MM.1S (cell line): ENCODE results near the gene ALG14.

Experiments used
- DNase-seq: peaks from one replicate; pipeline ENCODE4 v3.0.0-alpha.2; 2015
- H2AFZ ChIP-seq: fragments of 300-600 bp; sonication (generic); 2 replicates; pipeline ENCODE4 v1.6.0; 2016; ENCODE audit warnings: antibody characterized with exemption, low read length
- H3F3A ChIP-seq: fragments of 300-600 bp; sonication (generic); 2 replicates; pipeline ENCODE4 v1.6.1; 2016; ENCODE audit warnings: mild to moderate bottlenecking, antibody characterized with exemption, low read length, moderate library complexity, mixed read lengths; ENCODE audit not compliant: insufficient read depth
- H3K27ac ChIP-seq: fragments of 300-600 bp; sonication (generic); 2 replicates; pipeline ENCODE4 v1.5.1; 2016; ENCODE audit warnings: mild to moderate bottlenecking, low read length
- H3K27me3 ChIP-seq: fragments of 300-600 bp; sonication (generic); replicated peaks from 2 replicates; pipeline ENCODE4 v1.6.0; 2016; ENCODE audit warnings: low read length; ENCODE audit not compliant: insufficient read depth
- H3K36me3 ChIP-seq: fragments of 300-600 bp; sonication (generic); replicated peaks from 2 replicates; pipeline ENCODE4 v1.6.1; 2016; ENCODE audit warnings: mild to moderate bottlenecking, low read length, mixed read lengths; ENCODE audit not compliant: insufficient read depth
- H3K4me1 ChIP-seq: fragments of 300-600 bp; sonication (generic); 2 replicates; pipeline ENCODE4 v1.6.1; 2016; ENCODE audit warnings: low read length, mixed read lengths
- H3K4me2 ChIP-seq: fragments of 300-600 bp; sonication (generic); 2 replicates; pipeline ENCODE4 v1.6.0; 2016; ENCODE audit warnings: low read depth, low read length
- H3K4me3 ChIP-seq: fragments of 300-600 bp; sonication (generic); 2 replicates; pipeline ENCODE4 v1.5.1; 2016; ENCODE audit warnings: low read length, mixed read lengths
- H3K79me2 ChIP-seq: fragments of 300-600 bp; sonication (generic); 2 replicates; pipeline ENCODE4 v1.6.1; 2016; ENCODE audit warnings: mixed run types, low read length, mixed read lengths
- H3K9ac ChIP-seq: fragments of 300-600 bp; sonication (generic); 2 replicates; pipeline ENCODE4 v1.6.1; 2016; ENCODE audit warnings: low read length, mixed read lengths
- H3K9me2 ChIP-seq: fragments of 300-600 bp; sonication (generic); replicated peaks from 2 replicates; pipeline ENCODE4 v1.6.1; 2016; ENCODE audit warnings: mild to moderate bottlenecking, low read length, mixed read lengths; ENCODE audit not compliant: insufficient read depth
- H3K9me3 ChIP-seq: fragments of 300-600 bp; sonication (generic); replicated peaks from 2 replicates; pipeline ENCODE4 v1.6.1; 2016; ENCODE audit warnings: mild to moderate bottlenecking, low read length, mixed read lengths; ENCODE audit not compliant: insufficient read depth
- H4K20me1 ChIP-seq: fragments of 300-600 bp; sonication (generic); 2 replicates; pipeline ENCODE4 v1.6.1; 2016; ENCODE audit warnings: mild to moderate bottlenecking, low read length, moderate library complexity, mixed read lengths; ENCODE audit not compliant: insufficient read depth
- EZH2 ChIP-seq: fragments of 300-600 bp; sonication (generic); optimal IDR thresholded peaks from 2 replicates; pipeline ENCODE3; 2017; ENCODE audit warnings: low read depth, mild to moderate bottlenecking, antibody characterized with exemption, low read length, mixed read lengths
- EZH2phosphoT487 ChIP-seq: fragments of 300-600 bp; sonication (generic); IDR thresholded peaks from 2 replicates; pipeline ENCODE4 v1.6.1; 2018; ENCODE audit warnings: antibody characterized with exemption, low read length
- TF ChIP-seq, protein P1 (sequence below): fragments of 300-600 bp; sonication (generic); IDR thresholded peaks from 2 replicates; pipeline ENCODE4 v1.5.1; 2016; ENCODE audit warnings: antibody characterized with exemption, low read length, mixed read lengths

The ALG14 gene

DNA sequence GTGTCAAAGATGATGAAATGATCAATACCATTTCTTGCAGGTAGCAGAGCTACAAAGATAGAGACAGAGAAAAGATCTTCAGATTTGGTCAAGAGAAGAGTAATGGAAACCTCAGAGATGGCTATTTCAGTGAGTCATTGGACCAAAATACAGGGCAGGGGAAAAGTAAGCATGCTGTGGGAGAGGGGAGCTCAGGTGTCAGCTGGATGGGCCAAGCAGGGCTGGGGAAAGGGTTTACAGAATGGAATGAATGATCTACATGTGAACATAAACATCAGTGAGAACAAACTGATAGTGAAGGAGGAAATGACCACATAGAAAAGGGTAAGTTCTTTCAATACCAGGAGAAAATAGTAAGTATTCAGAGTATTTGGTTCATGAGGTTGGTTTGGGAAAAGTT lies 84.4 kb downstream of the ALG14 start:
- Histone ChIP-seq H3F3A (no peaks in the 10 kb centered on the region), H4K20me1 (no peaks in the 10 kb centered on the region), H3K27ac (no peak overlapping the region), H2AFZ (no peak overlapping the region), H3K9ac (no peak overlapping the region), H3K27me3 (no peaks in the 10 kb centered on the region), H3K79me2 (no peaks in the 10 kb centered on the region), H3K4me2 (no peak overlapping the region), H3K9me3 (no peaks in the 10 kb centered on the region), H3K4me3 (no peak overlapping the region), H3K9me2 (no peaks in the 10 kb centered on the region), H3K4me1 (no peaks in the 10 kb centered on the region), H3K36me3 (no peaks in the 10 kb centered on the region)
- no peak for DNase-seq
- TF ChIP-seq EZH2phosphoT487 (no peak), EZH2 (no peak)
- TF ChIP-seq, protein P1, sequence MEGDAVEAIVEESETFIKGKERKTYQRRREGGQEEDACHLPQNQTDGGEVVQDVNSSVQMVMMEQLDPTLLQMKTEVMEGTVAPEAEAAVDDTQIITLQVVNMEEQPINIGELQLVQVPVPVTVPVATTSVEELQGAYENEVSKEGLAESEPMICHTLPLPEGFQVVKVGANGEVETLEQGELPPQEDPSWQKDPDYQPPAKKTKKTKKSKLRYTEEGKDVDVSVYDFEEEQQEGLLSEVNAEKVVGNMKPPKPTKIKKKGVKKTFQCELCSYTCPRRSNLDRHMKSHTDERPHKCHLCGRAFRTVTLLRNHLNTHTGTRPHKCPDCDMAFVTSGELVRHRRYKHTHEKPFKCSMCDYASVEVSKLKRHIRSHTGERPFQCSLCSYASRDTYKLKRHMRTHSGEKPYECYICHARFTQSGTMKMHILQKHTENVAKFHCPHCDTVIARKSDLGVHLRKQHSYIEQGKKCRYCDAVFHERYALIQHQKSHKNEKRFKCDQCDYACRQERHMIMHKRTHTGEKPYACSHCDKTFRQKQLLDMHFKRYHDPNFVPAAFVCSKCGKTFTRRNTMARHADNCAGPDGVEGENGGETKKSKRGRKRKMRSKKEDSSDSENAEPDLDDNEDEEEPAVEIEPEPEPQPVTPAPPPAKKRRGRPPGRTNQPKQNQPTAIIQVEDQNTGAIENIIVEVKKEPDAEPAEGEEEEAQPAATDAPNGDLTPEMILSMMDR: no peak

DNA sequence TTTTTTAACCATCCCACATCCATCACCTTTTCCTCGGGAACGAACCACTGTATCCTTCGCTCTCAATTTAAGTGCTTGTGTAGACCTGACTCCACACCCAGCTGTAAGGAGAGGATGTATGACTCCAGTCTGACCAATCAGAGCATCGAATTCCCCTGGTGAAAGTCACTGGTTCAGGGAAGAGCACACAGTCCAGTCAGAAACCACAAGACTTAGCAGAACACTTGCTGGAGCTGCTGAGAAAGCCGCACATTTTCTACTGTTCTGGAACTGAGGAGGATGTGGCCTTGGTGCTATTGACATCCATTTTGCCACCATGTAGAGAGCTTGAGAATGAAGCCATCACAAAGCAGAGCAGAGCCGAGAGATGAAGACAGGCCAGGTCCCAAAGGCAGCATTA lies 86.0 kb downstream of the ALG14 start:
- H3K4me1 ChIP-seq: no peaks in the 10 kb centered on the region
- H3K9ac ChIP-seq: no peak overlapping the region
- H3K4me2 ChIP-seq: no peak overlapping the region
- no peaks in the 10 kb centered on the region for H3F3A ChIP-seq
- H4K20me1 ChIP-seq: no peaks in the 10 kb centered on the region
- H3K27ac ChIP-seq: no peak overlapping the region
- H3K9me3 ChIP-seq: no peaks in the 10 kb centered on the region
- H2AFZ ChIP-seq: no peak overlapping the region
- no peaks in the 10 kb centered on the region for H3K79me2 ChIP-seq
- H3K36me3 ChIP-seq: no peaks in the 10 kb centered on the region
- TF ChIP-seq, protein P1: no peak
- no peak for TF ChIP-seq EZH2phosphoT487
- TF ChIP-seq EZH2: no peak
- no peak overlapping the region for H3K4me3 ChIP-seq
- H3K27me3 ChIP-seq: no peaks in the 10 kb centered on the region
- DNase-seq: no peak
- H3K9me2 ChIP-seq: no peaks in the 10 kb centered on the region

DNA sequence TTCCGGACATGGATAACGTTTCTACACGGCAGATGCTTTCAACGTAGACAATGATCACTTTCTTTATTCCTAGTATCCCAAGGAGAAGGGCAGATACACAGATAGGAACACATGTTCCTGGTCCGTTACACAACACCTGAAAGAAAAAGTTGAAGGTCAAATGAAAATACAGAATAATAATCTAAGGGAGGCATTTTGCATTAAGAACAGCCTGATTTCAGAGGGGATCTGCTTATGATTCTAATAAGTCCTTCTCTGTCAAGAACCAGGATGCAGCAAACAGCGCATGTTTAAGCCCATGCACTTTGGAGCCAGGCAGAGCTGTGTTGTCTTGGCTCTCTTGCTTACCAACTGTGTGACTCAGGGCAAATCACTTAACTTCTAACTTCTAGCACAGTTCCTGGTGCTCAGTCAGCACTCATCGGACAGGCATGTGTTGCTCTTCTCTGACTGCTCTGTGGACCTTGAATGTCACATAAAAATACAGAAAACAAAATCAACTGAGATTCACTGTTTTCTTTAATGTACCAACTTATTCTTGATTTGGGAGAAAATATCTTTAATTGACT lies 89.5 kb downstream of the ALG14 start:
- H3K4me2 ChIP-seq: no peak overlapping the region
- DNase-seq: no peak

More for the DNA sequence above, 89.5 kb downstream of the ALG14 start:
- Histone ChIP-seq H3K4me3 (no peak overlapping the region), H3K27ac (no peak overlapping the region), H2AFZ (no peak overlapping the region), H3K79me2 (no peaks in the 10 kb centered on the region), H3K9me2 (no peaks in the 10 kb centered on the region), H3F3A (no peaks in the 10 kb centered on the region), H3K4me1 (no peaks in the 10 kb centered on the region), H3K9ac (no peak overlapping the region), H3K9me3 (no peaks in the 10 kb centered on the region), H3K27me3 (no peaks in the 10 kb centered on the region), H4K20me1 (no peaks in the 10 kb centered on the region), H3K36me3 (no peaks in the 10 kb centered on the region)
- TF ChIP-seq EZH2phosphoT487 (no peak), EZH2 (no peak)
- TF ChIP-seq, protein P1: no peak
